HG03520 (cell line): Measurements from ENCODE around the gene L3MBTL4.
A peak's percentile ranks its signal among the peaks of the same experiment; 100 is the strongest.
"Not testable (repeated sequence)": the region's sequence is repeated elsewhere in the genome, so short reads cannot be mapped to it uniquely, and the experiment has no call there.

Source experiments
- ATAC-seq: cut with Tn5 transposase; IDR thresholded peaks from one replicate; pipeline ENCODE4 v1.9.1; 2021; ENCODE audit warnings: mild to moderate bottlenecking, moderate library complexity; ENCODE audit not compliant: unreplicated experiment

L3MBTL4 gene

GRCh38 chr18:6055711-6056110 is 359.0 kb downstream of the L3MBTL4 start:
- ATAC-seq: no peak

GRCh38 chr18:6054256-6054842 is 360.4 kb downstream of the L3MBTL4 start:
- ATAC-seq: no peak

- ATAC-seq: no peak
Measured at GRCh38 chr18:6052449-6052913, 362.2 kb downstream of the L3MBTL4 start.

GRCh38 chr18:6047596-6047995 is 367.1 kb downstream of the L3MBTL4 start:
- ATAC-seq: not testable (repeated sequence)

GRCh38 chr18:6044773-6045172 is 369.9 kb downstream of the L3MBTL4 start:
- ATAC-seq: no peak

GRCh38 chr18:6044319-6044718 is 370.4 kb downstream of the L3MBTL4 start:
- ATAC-seq: no peak

- no peak for ATAC-seq
Measured at GRCh38 chr18:6039055-6039454, 375.7 kb downstream of the L3MBTL4 start.

- ATAC-seq: no peak
Measured at GRCh38 chr18:6031442-6031841, 383.3 kb downstream of the L3MBTL4 start.

- no peak for ATAC-seq
Measured at GRCh38 chr18:6031002-6031401, 383.7 kb downstream of the L3MBTL4 start.

GRCh38 chr18:6024745-6025248 is 389.9 kb downstream of the L3MBTL4 start:
- no peak for ATAC-seq

GRCh38 chr18:6023551-6023950 is 391.2 kb downstream of the L3MBTL4 start:
- no peak for ATAC-seq

GRCh38 chr18:6022845-6023244 is 391.9 kb downstream of the L3MBTL4 start:
- ATAC-seq: no peak

GRCh38 chr18:6022074-6022444 is 392.7 kb downstream of the L3MBTL4 start:
- no peak for ATAC-seq

- no peak for ATAC-seq
Measured at GRCh38 chr18:6021306-6022073, 393.2 kb downstream of the L3MBTL4 start.

GRCh38 chr18:6018671-6019070 is 396.0 kb downstream of the L3MBTL4 start:
- ATAC-seq: no peak

GRCh38 chr18:6017171-6017570 is 397.5 kb downstream of the L3MBTL4 start:
- ATAC-seq: no peak

- ATAC-seq: no peak
Measured at GRCh38 chr18:6015364-6015763, 399.3 kb downstream of the L3MBTL4 start.

GRCh38 chr18:6013171-6013810 is 401.4 kb downstream of the L3MBTL4 start:
- no peak for ATAC-seq

GRCh38 chr18:6010921-6011320 is 403.8 kb downstream of the L3MBTL4 start:
- no peak for ATAC-seq

- no peak for ATAC-seq
Measured at GRCh38 chr18:6010284-6010683, 404.4 kb downstream of the L3MBTL4 start.

GRCh38 chr18:6009756-6010155 is 405.0 kb downstream of the L3MBTL4 start:
- no peak for ATAC-seq

GRCh38 chr18:6004683-6005082 is 410.0 kb downstream of the L3MBTL4 start:
- ATAC-seq: peak; percentile 97
